Keratinocyte (primary cell): ENCODE measurements around the gene CS. TPM values are rescaled to one million over a fixed set of nuclear protein-coding genes. Genes with fewer than 3 reads are reported as not detected.

ENCODE experiments used
- DNase-seq: peaks from one replicate; pipeline ENCODE4 v3.0.0-alpha.2; 2011; ENCODE audit warnings: low read depth, missing footprints, low spot score
- FAIRE-seq: peaks from 2 replicates; lab custom pipeline; 2011; peaks lifted over from hg19 to GRCh38; lab: Jason Lieb, UNC
- H2AFZ ChIP-seq: 2 replicates; pipeline ENCODE4 v1.6.0; 2012; ENCODE audit warnings: low read length, control low read depth, inconsistent platforms; ENCODE audit not compliant: control insufficient read depth
- H3K27ac ChIP-seq: 2 replicates; pipeline ENCODE4 v1.5.1; 2011; ENCODE audit warnings: low read length; ENCODE audit not compliant: control insufficient read depth, insufficient read depth
- H3K27me3 ChIP-seq: 3 replicates; pipeline ENCODE4 v1.6.0; 2011; ENCODE audit warnings: low read length; ENCODE audit not compliant: control insufficient read depth, insufficient read depth; ENCODE audit errors: extremely low read depth
- H3K36me3 ChIP-seq, 2 experiments: 2 replicates in 1 of 2; 3 replicates in 1 of 2; pipeline ENCODE4 v1.5.1; 2011; ENCODE audit warnings: low read length in 2 of 2, mild to moderate bottlenecking in 1 of 2; ENCODE audit not compliant: control insufficient read depth in 2 of 2, insufficient read depth in 2 of 2; ENCODE audit errors: extremely low read depth in 1 of 2
- H3K4me1 ChIP-seq: 3 replicates; pipeline ENCODE4 v1.5.1; 2011; ENCODE audit warnings: low read length; ENCODE audit not compliant: control insufficient read depth, insufficient read depth; ENCODE audit errors: extremely low read depth
- H3K4me2 ChIP-seq: 3 replicates; pipeline ENCODE4 v1.6.0; 2011; ENCODE audit warnings: low read depth, low read length; ENCODE audit not compliant: control insufficient read depth, insufficient read depth; ENCODE audit errors: extremely low read depth
- H3K4me3 ChIP-seq, 3 experiments: fragments of 200-600 bp in 1 of 3; sonication (generic) in 1 of 3; 2 replicates in 2 of 3; 3 replicates in 1 of 3; pipeline ENCODE4 v1.5.1; 2011 to 2016; ENCODE audit warnings: low read length in 3 of 3, mild to moderate bottlenecking in 3 of 3, control low read depth in 2 of 3, inconsistent platforms in 1 of 3, low read depth in 1 of 3, mixed read lengths in 1 of 3, mixed run types in 1 of 3, moderate library complexity in 1 of 3; ENCODE audit not compliant: control insufficient read depth in 2 of 3, insufficient read depth in 2 of 3; ENCODE audit errors: extremely low read depth in 1 of 3
- H3K79me2 ChIP-seq: 2 replicates; pipeline ENCODE4 v1.6.0; 2012; ENCODE audit warnings: low read length; ENCODE audit not compliant: control insufficient read depth, insufficient read depth
- H3K9ac ChIP-seq: 3 replicates; pipeline ENCODE4 v1.6.0; 2011; ENCODE audit warnings: low read length; ENCODE audit not compliant: control insufficient read depth, insufficient read depth; ENCODE audit errors: extremely low read depth
- H3K9me1 ChIP-seq: 3 replicates; pipeline ENCODE4 v1.6.0; 2011; ENCODE audit warnings: low read length; ENCODE audit not compliant: control insufficient read depth, insufficient read depth; ENCODE audit errors: extremely low read depth
- H3K9me3 ChIP-seq: 2 replicates; pipeline ENCODE4 v1.5.1; 2012; ENCODE audit warnings: low read depth, low read length; ENCODE audit not compliant: control insufficient read depth
- H4K20me1 ChIP-seq: 3 replicates; pipeline ENCODE4 v1.6.0; 2011; ENCODE audit warnings: low read length; ENCODE audit not compliant: control insufficient read depth, insufficient read depth; ENCODE audit errors: extremely low read depth
- EZH2 ChIP-seq: IDR thresholded peaks from one replicate; pipeline ENCODE4 v1.6.1; 2012; ENCODE audit warnings: inconsistent platforms, mild to moderate bottlenecking, low read length, moderate library complexity
- dilution Hi-C: fragments of 300-500 bp; cut with MboI; formaldehyde crosslinking; loops from one replicate; pipeline ENCODE4 v1.7.0; 2020; ENCODE audit warnings: low sequenced_read_pairs; ENCODE audit not compliant: extremely low pct_ligation_motif_present
- polyA plus RNA-seq, 5 experiments: library from polyadenylated mRNA; depleted of rRNA in 3 of 5; stranded (reverse) in 3 of 5; stranded (forward) in 1 of 5; unstranded in 1 of 5; fragments of >200 nt; gene quantifications; 1 replicate in 1 of 5; 2 replicates in 3 of 5; 3 replicates in 1 of 5; pipeline versions ENCODE4 v1.2.1 to v1.2.3, GENCODE V29; 2011 to 2012; ENCODE audit warnings: missing spikeins in 2 of 5, low read depth in 1 of 5, low replicate concordance in 1 of 5
- TF ChIP-seq, protein P1 (sequence below), 3 experiments: IDR thresholded peaks in 1 of 3; conservative IDR thresholded peaks in 1 of 3; optimal IDR thresholded peaks in 1 of 3; 2 replicates in 2 of 3; 3 replicates in 1 of 3; pipeline versions ENCODE3 to v1.5.1; 2011; ENCODE audit warnings: low read length in 3 of 3, mild to moderate bottlenecking in 3 of 3, moderate library complexity in 2 of 3, control low read depth in 1 of 3, inconsistent platforms in 1 of 3; ENCODE audit not compliant: insufficient read depth in 2 of 3; ENCODE audit errors: extremely low read depth in 1 of 3

CS gene
- polyA plus RNA-seq, 1 donor (not counting 4 experiments of a cell fraction or from before 2014, with no cell fraction given) = 105 TPM

DNA sequence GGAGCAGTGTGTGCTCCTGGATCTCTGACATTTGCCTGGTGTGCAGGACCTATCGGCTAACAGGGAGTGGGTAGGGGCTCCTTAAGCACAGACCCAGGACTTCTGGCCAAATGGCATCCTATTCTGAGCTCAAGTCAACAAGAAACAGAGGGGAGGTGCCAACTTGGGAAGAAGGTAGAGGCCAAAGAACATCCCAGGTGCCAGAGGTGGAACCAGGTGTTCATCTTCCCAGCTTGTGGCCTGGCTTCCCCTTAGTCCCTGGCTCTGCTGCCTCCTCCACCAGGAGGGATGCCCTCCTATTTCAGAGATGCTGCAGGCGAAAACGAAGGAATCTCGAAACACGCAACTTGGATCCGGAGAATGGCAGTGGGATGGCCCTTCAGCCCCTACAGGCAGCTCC lies 64.0 kb downstream of the CS start:
- dilution Hi-C loops = no loop called here
- no peak overlapping the region for H2AFZ ChIP-seq
- peaks cover 10 to 23% of the 10 kb centered on the region in 2 experiments for H3K36me3 ChIP-seq
- H3K79me2 ChIP-seq = no peaks in the 10 kb centered on the region
- no peaks in the 10 kb centered on the region for H3K9me3 ChIP-seq
- no peak overlapping the region for H3K27ac ChIP-seq
- no peaks in the 10 kb centered on the region for H4K20me1 ChIP-seq
- H3K9me1 ChIP-seq = no peaks in the 10 kb centered on the region
- FAIRE-seq = no peak
- H3K9ac ChIP-seq = no peak overlapping the region
- H3K4me3 ChIP-seq = no peak overlapping the region
- H3K27me3 ChIP-seq = no peaks in the 10 kb centered on the region
- no peak for DNase-seq
- H3K4me2 ChIP-seq = no peak overlapping the region
- no peaks in the 10 kb centered on the region for H3K4me1 ChIP-seq
- no peak for TF ChIP-seq EZH2
- TF ChIP-seq, protein P1, sequence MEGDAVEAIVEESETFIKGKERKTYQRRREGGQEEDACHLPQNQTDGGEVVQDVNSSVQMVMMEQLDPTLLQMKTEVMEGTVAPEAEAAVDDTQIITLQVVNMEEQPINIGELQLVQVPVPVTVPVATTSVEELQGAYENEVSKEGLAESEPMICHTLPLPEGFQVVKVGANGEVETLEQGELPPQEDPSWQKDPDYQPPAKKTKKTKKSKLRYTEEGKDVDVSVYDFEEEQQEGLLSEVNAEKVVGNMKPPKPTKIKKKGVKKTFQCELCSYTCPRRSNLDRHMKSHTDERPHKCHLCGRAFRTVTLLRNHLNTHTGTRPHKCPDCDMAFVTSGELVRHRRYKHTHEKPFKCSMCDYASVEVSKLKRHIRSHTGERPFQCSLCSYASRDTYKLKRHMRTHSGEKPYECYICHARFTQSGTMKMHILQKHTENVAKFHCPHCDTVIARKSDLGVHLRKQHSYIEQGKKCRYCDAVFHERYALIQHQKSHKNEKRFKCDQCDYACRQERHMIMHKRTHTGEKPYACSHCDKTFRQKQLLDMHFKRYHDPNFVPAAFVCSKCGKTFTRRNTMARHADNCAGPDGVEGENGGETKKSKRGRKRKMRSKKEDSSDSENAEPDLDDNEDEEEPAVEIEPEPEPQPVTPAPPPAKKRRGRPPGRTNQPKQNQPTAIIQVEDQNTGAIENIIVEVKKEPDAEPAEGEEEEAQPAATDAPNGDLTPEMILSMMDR (optimal IDR thresholded peaks at IDR 0.05 in 1 of 3, IDR thresholded peaks at IDR 0.05 in 1 of 3, conservative IDR thresholded peaks at IDR 0.05 in 1 of 3; ENCODE audit: extremely low read depth in 1 of 3, insufficient read depth in 2 of 3, low read length in 3 of 3) = no peak

DNA sequence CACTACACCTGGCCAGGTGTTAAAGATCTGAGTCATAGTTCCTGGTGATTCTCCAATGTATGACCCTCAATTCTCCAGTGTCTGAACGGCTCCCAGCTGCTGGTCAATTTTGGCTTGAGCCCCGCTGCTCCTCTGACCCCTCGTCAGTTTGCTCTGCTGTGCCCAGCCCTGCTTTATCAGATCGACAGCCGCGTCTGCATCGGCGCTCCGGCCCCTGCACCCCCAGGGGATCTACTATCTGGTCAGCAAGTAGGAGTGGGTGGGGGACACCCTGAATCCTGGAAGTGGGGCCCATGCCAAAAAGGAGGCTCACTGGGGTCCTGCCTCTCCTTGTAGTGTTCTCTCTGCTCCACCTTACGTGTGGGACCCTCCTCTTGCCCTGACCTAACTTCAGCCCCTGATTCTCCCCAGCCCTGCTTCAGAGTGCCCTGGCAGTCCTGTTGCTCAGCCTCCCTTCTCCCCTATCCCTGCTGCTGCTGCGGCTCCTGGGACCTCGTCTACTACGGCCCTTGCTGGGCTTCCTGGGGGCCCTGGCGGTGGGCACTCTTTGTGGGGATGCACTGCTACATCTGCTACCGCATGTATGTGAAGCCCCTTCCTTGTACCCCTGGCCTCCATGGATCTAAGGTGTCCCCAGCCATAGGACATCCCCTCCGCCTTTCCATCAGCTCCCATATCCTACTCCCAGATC lies 65.2 kb downstream of the CS start:
- no peak overlapping the region for H3K9ac ChIP-seq
- H3K4me3 ChIP-seq = no peak overlapping the region
- H2AFZ ChIP-seq = no peak overlapping the region
- H3K27me3 ChIP-seq = no peaks in the 10 kb centered on the region
- no peak for FAIRE-seq
- DNase-seq = no peak
- H4K20me1 ChIP-seq = no peaks in the 10 kb centered on the region
- H3K4me1 ChIP-seq = no peaks in the 10 kb centered on the region
- H3K79me2 ChIP-seq = no peaks in the 10 kb centered on the region
- no peak overlapping the region for H3K27ac ChIP-seq
- TF ChIP-seq, protein P1 (optimal IDR thresholded peaks at IDR 0.05 in 1 of 3, IDR thresholded peaks at IDR 0.05 in 1 of 3, conservative IDR thresholded peaks at IDR 0.05 in 1 of 3; ENCODE audit: extremely low read depth in 1 of 3, insufficient read depth in 2 of 3, low read length in 3 of 3) = no peak
- TF ChIP-seq EZH2 = no peak
- dilution Hi-C loops = no loop called here
- no peaks in the 10 kb centered on the region for H3K9me1 ChIP-seq
- H3K4me2 ChIP-seq = no peak overlapping the region
- no peaks in the 10 kb centered on the region for H3K9me3 ChIP-seq
- H3K36me3 ChIP-seq = peaks cover 4 to 15% of the 10 kb centered on the region in 2 experiments
